ENCODE measurements around the gene EPHA10.

Gene EPHA10

DNA sequence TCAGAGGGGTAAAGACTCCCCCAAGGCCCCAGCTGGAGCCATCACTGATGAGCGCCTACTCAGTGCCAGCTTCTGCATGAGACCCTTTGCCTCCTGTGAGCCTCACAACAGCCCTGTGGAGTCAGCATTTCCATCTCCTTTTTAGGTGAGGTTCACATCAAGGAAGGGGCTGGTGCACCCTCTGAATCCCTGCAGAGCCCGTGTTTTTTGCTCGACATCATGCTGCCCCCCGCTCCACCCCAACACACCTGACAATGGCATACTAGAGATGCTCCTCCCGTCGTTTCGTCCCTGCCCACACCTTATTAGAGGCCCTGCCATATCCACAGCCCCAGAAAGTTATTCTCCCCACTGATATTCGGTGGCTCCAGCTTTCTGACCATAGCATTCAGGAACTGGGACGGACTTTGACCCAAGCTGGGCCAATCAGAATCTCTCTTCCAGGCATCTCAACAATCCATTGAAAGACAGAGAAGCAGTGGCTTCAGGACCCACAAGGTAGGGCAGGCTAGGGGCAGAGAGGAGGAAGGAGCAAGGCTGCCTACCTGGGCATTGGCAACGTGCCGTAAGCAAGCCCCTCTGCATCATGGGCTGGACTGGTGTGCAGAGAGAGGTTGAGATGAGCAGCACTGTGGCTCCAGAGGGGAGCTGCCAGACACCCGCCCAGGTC lies 32.7 kb downstream of the EPHA10 start:
- TF ChIP-seq, protein P1, sequence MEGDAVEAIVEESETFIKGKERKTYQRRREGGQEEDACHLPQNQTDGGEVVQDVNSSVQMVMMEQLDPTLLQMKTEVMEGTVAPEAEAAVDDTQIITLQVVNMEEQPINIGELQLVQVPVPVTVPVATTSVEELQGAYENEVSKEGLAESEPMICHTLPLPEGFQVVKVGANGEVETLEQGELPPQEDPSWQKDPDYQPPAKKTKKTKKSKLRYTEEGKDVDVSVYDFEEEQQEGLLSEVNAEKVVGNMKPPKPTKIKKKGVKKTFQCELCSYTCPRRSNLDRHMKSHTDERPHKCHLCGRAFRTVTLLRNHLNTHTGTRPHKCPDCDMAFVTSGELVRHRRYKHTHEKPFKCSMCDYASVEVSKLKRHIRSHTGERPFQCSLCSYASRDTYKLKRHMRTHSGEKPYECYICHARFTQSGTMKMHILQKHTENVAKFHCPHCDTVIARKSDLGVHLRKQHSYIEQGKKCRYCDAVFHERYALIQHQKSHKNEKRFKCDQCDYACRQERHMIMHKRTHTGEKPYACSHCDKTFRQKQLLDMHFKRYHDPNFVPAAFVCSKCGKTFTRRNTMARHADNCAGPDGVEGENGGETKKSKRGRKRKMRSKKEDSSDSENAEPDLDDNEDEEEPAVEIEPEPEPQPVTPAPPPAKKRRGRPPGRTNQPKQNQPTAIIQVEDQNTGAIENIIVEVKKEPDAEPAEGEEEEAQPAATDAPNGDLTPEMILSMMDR (conservative IDR thresholded peaks at IDR 0.05; ENCODE audit: low read depth, low read length): no peak
- no peak overlapping the region for H3K4me3 ChIP-seq (ENCODE audit: low read depth, low read length)
- no peak for DNase-seq (ENCODE audit: low read depth)

DNA sequence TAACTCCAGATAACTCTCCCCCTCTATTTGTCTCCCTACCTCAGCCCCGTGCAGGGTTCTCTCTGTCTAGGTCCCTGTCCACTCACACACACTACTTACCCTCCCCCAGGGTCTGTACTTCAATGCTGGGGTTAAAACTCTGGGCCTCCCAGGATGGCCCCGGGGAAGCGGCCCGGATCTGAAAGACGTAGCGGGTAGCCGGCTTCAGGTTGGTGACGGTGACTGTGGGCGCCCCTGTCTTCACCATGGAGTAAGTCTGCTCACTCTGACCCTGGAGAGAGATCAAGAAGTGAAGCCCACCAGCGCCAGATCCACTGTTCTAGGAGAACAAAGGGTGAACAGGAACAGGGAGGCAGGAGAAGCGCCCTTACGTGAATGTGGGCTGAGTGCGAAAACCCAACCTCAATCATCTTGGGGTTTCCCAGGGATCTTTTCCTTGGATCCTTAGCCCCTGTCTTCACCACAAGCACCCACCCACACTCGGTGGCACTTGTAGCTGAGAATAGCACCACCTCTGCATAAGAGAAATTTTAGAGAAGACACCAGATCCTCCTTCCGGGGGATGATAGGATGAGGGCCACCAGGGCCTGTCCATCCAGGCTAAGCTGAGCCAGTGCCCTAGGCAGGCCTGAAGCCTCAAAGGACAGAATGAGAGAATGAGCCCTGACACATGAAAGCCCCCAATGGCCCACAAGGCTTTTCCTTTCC lies 33.5 kb downstream of the EPHA10 start:
- H3K4me3 ChIP-seq (ENCODE audit: low read depth, low read length): no peak overlapping the region
- TF ChIP-seq, protein P1 (conservative IDR thresholded peaks at IDR 0.05; ENCODE audit: low read depth, low read length): no peak

DNA sequence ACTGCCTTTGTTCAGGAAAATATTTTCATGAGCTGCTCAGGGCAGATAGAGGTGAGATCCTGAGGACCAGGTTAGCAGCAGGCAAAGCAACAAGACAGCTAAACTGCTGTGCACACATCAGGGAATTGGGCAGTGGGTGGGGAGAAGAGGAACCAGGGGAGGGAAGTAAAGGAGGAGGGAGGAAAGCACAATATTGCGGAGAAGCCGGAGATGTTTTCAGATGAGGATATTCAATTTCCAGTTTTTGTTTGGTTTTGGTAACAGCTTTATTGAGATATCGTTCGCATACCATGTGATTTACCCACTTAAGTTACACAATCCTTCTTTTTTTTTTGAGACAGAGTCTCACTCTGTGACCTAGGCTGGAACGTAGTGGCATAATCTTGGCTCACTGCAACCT lies 34.5 kb downstream of the EPHA10 start:
- TF ChIP-seq, protein P1 (conservative IDR thresholded peaks at IDR 0.05; ENCODE audit: low read depth, low read length): no peak
- DNase-seq (ENCODE audit: low read depth): no peak
- no peak overlapping the region for H3K4me3 ChIP-seq (ENCODE audit: low read depth, low read length)

More for the DNA sequence above, 33.5 kb downstream of the EPHA10 start:
- DNase-seq (ENCODE audit: low read depth): no peak

DNA sequence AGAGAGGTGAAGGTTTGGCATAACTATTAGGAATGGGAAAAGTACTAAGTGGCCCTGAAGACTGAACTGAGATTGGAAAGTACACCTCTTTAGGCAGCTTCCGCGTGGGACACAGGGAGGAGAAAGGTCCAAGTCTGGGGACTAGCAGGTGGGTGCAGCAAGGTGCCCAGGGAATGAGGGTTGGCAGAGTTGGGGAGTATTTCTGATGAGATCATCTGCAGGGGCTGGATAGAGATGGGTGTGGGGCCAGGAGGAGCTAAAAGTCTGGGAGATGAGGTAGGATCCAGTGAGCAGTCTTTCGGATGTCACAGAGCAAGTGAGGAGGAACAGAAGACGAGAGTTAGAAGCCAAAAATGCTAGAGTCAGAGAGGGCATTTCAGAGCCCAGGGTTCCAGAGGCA lies 36.5 kb downstream of the EPHA10 start:
- DNase-seq (ENCODE audit: low read depth): no peak
- TF ChIP-seq, protein P1 (conservative IDR thresholded peaks at IDR 0.05; ENCODE audit: low read depth, low read length): no peak
- no peak overlapping the region for H3K4me3 ChIP-seq (ENCODE audit: low read depth, low read length)

DNA sequence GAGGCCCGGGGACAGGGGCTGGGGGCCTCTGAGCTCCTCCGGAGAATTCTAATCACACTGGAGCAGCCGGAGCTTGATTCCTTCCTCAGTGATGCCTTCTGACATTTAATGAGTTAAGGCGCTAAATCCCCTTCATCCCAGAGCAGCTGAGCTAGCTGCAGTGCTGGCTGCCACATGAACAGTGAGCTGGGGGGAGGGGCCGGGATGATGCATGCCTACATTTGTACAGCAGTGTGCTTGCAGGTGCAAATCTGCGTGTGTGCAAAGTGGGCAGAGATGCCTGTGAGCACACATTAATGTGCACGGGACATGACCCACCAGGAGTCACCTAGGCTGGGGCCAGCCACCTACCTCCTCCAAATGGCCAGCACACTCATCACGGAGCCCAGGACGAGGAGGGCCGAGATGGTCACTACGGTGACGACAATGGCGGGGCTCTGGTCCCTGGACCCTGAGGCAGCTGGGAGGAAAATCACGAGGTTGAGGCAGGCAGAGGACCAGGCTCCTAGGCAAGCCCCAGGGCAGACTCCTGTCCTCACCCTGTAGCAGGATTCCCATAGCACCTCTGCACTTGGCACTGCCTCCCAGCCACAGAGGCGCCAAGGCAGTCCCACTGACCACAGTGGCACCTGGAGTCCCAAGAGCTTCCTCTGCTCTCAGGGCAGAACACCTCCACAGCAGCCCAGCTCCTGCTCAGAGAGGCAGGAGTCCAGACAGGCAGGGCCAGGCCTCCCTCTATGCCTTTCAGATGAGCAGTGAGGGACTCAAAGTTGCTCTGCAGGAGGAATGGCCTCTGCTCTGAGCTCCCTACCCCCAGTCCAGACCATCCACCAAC lies 38.0 kb downstream of the EPHA10 start:
- no peak for DNase-seq (ENCODE audit: low read depth)
- TF ChIP-seq, protein P1 (conservative IDR thresholded peaks at IDR 0.05; ENCODE audit: low read depth, low read length): no peak
- no peak overlapping the region for H3K4me3 ChIP-seq (ENCODE audit: low read depth, low read length)

DNA sequence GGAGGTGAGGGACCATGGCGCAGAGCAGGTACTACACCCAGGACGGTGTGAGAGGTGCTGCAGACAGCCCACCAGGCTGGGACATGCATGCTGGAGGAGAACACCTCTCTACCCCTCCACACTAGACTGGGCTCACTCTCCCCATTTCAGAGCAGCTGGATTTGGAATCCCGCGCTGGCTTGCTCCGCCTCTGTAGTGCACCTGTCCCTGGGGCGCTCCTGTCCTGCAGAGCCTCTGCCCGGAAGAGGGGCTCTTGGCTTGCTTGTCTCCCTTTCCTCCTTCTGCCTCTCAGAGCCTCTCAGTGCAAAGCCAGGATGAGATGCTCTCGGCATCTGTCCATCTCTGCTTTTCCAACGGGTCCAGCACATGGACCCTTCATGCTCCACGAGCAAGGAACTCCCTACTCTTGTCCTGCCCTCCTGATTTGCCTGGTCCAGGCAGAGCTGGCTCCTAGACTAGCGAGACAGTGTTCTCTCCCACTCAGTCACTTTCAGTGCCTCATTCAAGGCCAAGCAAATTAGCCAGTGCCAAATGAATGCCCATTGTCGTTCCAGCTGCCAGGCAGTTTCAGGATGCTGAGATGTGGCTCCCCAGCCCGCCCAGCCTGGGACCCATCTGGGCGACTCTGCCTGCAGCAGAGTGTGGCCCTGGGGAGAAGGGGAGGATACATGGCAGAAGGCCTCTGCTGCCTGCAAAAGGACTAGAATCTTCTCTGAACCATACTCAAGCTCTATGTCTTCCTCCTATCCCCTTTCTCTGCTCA lies 38.9 kb downstream of the EPHA10 start:
- DNase-seq (ENCODE audit: low read depth): no peak
- H3K4me3 ChIP-seq (ENCODE audit: low read depth, low read length): no peak overlapping the region
- TF ChIP-seq, protein P1 (conservative IDR thresholded peaks at IDR 0.05; ENCODE audit: low read depth, low read length): no peak

All from choroid plexus epithelial cell (primary cell).